Measurements from ENCODE around the gene ARPC4.

GRCh38 chr3:9781551-9781950 is 11.3 kb upstream of the ARPC4 start:
- TF ChIP-seq CTCF (IDR thresholded peaks at IDR 0.05) (no peak), EP300 (IDR thresholded peaks at IDR 0.05) (no peak)

Data from upper lobe of left lung (tissue), 4 donors.